GM18951 (cell line): ENCODE measurements around the gene ZNF416.

ENCODE experiments used
- POLR2A ChIP-seq: IDR thresholded peaks from 4 replicates; pipeline ENCODE4 v1.6.1; 2011; ENCODE audit warnings: mild to moderate bottlenecking; ENCODE audit not compliant: insufficient read length, insufficient read depth; ENCODE audit errors: extremely low read depth
- in situ Hi-C: fragments of 300-500 bp; cut with MboI; formaldehyde crosslinking; loops from one replicate; pipeline ENCODE4 v1.12.0; 2022; ENCODE audit warnings: low sequenced_read_pairs, mixed read lengths, inconsistent platforms; ENCODE audit not compliant: unreplicated experiment

ZNF416 gene

GRCh38 chr19:57572415-57572947 lies 6.2 kb downstream of the ZNF416 start:
- TF ChIP-seq POLR2A = no peak
- in situ Hi-C loops = no loop called here

- in situ Hi-C loops = no loop called here
- TF ChIP-seq POLR2A = no peak
These were observed 8.0 kb downstream of the ZNF416 start for GRCh38 chr19:57570707-57571106.

- in situ Hi-C loops = no loop called here
- TF ChIP-seq POLR2A = no peak
These were observed 12.1 kb downstream of the ZNF416 start for GRCh38 chr19:57566396-57567265.

- TF ChIP-seq POLR2A = no peak
- in situ Hi-C loops = no loop called here
These were observed 15.2 kb downstream of the ZNF416 start for GRCh38 chr19:57563547-57563946.

GRCh38 chr19:57560049-57560491 lies 18.6 kb downstream of the ZNF416 start:
- in situ Hi-C loops = no loop called here
- no peak for TF ChIP-seq POLR2A

- TF ChIP-seq POLR2A = peak; percentile 75
- in situ Hi-C loops = no loop called here
These were observed 19.2 kb downstream of the ZNF416 start, which contains the start of gene ZNF550 for GRCh38 chr19:57559404-57560025. TSS of gene ZNF550 (minus strand) at chr19:57559863. CDS start at chr19:57559682, 181 bp downstream.

GRCh38 chr19:57559008-57559403 lies 19.7 kb downstream of the ZNF416 start:
- no peak for TF ChIP-seq POLR2A
- in situ Hi-C loops = no loop called here

- TF ChIP-seq POLR2A = no peak
- in situ Hi-C loops = no loop called here
These were observed 20.2 kb downstream of the ZNF416 start for GRCh38 chr19:57558525-57558924.

GRCh38 chr19:57557659-57558058 lies 21.1 kb downstream of the ZNF416 start:
- TF ChIP-seq POLR2A = no peak
- in situ Hi-C loops = no loop called here

GRCh38 chr19:57552432-57552831 lies 26.3 kb downstream of the ZNF416 start:
- in situ Hi-C loops = no loop called here
- no peak for TF ChIP-seq POLR2A

GRCh38 chr19:57546513-57546912 lies 32.2 kb downstream of the ZNF416 start:
- in situ Hi-C loops = no loop called here

GRCh38 chr19:57537953-57538547 lies 40.7 kb downstream of the ZNF416 start:
- in situ Hi-C loops = no loop called here
- TF ChIP-seq POLR2A = no peak

More at GRCh38 chr19:57546513-57546912, 32.2 kb downstream of the ZNF416 start:
- TF ChIP-seq POLR2A = no peak
